Endothelial cell of umbilical vein (primary cell): ENCODE results near the gene TAGLN2.

ENCODE experiments used
- EZH2 ChIP-seq: IDR thresholded peaks from 2 replicates; pipeline ENCODE4 v1.6.1; 2012; ENCODE audit warnings: borderline replicate concordance, low read depth, mild to moderate bottlenecking, moderate library complexity, low read length, inconsistent platforms; ENCODE audit not compliant: severe bottlenecking
- FOS ChIP-seq: IDR thresholded peaks from 2 replicates; pipeline ENCODE4 v1.6.1; 2011; ENCODE audit warnings: mild to moderate bottlenecking, low read length, moderate library complexity, borderline replicate concordance; ENCODE audit not compliant: insufficient read depth
- GATA2 ChIP-seq: IDR thresholded peaks from 2 replicates; pipeline ENCODE4 v1.7.0; 2011; ENCODE audit warnings: low read depth, mild to moderate bottlenecking, moderate library complexity, mixed read lengths, low read length; ENCODE audit not compliant: insufficient read length, insufficient read depth
- JUN ChIP-seq: IDR thresholded peaks from 2 replicates; pipeline ENCODE4 v1.6.1; 2011; ENCODE audit warnings: borderline replicate concordance, low read depth; ENCODE audit not compliant: insufficient read length, insufficient read depth
- MYC ChIP-seq: IDR thresholded peaks from one replicate; pipeline ENCODE4 v1.6.1; 2011; ENCODE audit warnings: mild to moderate bottlenecking, low read depth, low read length
- POLR2A ChIP-seq: IDR thresholded peaks from 2 replicates; pipeline ENCODE4 v1.6.1; 2012; ENCODE audit warnings: low read depth, mild to moderate bottlenecking, control low read depth, low read length
- POLR2AphosphoS5 ChIP-seq: IDR thresholded peaks from 2 replicates; pipeline ENCODE4 v1.6.1; 2012; ENCODE audit warnings: low read depth, mild to moderate bottlenecking, control low read depth, low read length, moderate library complexity; ENCODE audit not compliant: insufficient read depth
- TF ChIP-seq, protein P1 (sequence below), 2 donors: IDR thresholded peaks; 1 replicate in 1 of 2; 2 replicates in 1 of 2; pipeline ENCODE4 v1.5.1; 2011; ENCODE audit warnings: low read length in 2 of 2, mild to moderate bottlenecking in 2 of 2, moderate library complexity in 2 of 2, control low read depth in 1 of 2, inconsistent platforms in 1 of 2, low read depth in 1 of 2; ENCODE audit not compliant: insufficient read depth in 1 of 2; ENCODE audit errors: extremely low read depth in 1 of 2
- TF ChIP-seq, protein P2 (sequence below): IDR thresholded peaks from 2 replicates; pipeline ENCODE4 v1.6.1; 2011; ENCODE audit not compliant: insufficient read depth, insufficient read length

DNA sequence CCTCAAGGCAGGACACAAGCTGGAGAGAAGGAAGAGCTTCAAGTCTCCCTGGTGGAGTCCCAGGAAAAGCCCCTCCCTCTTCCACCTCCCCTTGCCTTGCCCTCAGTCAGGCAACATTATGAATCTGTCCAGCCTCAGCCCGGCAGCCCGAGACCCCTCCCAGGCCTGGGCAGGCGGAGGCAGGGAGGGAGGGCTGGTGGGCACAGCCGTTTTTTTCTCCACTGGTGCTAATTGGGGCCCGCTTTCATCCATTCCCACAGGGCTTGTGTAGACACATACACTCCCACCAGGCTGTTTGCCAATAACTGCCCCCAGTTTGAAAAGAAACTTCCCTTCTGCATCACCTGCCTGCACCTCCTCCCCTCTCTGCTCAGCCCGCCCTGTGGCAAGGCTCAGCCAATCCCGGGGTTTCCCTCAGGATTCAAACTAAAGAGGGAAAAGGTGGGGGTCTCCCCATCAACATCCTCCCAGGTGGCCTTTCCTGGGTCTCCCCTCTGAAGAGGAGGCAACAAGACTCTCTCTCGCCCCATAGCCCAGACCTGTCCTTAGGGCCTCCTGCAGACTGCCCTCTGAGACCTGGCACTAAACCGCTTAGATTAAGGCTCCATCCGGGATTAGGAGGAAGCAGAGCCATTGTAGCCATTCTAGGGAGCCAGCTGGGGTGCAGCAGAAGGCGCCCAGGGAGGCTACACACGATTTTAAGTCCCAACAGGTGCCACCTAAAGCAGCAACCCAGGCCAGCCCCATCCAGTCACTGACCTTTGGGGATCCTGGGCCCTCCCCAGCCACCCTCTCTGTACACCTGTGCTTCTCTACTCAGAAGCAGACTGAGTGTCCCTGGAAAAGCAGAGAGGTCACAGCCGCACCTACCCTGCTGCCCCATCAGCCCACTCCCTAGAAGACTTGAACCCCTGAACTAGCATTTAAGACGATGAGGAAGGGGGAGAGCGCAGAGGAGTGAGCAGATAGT lies 16.6 kb upstream of the TAGLN2 start:
- TF ChIP-seq POLR2A (no peak), POLR2AphosphoS5 (no peak), EZH2 (no peak), JUN (no peak), FOS (no peak), GATA2 (no peak), MYC (no peak)
- TF ChIP-seq, protein P1, sequence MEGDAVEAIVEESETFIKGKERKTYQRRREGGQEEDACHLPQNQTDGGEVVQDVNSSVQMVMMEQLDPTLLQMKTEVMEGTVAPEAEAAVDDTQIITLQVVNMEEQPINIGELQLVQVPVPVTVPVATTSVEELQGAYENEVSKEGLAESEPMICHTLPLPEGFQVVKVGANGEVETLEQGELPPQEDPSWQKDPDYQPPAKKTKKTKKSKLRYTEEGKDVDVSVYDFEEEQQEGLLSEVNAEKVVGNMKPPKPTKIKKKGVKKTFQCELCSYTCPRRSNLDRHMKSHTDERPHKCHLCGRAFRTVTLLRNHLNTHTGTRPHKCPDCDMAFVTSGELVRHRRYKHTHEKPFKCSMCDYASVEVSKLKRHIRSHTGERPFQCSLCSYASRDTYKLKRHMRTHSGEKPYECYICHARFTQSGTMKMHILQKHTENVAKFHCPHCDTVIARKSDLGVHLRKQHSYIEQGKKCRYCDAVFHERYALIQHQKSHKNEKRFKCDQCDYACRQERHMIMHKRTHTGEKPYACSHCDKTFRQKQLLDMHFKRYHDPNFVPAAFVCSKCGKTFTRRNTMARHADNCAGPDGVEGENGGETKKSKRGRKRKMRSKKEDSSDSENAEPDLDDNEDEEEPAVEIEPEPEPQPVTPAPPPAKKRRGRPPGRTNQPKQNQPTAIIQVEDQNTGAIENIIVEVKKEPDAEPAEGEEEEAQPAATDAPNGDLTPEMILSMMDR (IDR thresholded peaks at IDR 0.05; ENCODE audit: extremely low read depth in 1 of 2, insufficient read depth in 1 of 2, low read depth in 1 of 2, low read length in 2 of 2), result no peak
- TF ChIP-seq, protein P2, sequence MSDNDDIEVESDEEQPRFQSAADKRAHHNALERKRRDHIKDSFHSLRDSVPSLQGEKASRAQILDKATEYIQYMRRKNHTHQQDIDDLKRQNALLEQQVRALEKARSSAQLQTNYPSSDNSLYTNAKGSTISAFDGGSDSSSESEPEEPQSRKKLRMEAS, result no peak
